Glomerular visceral epithelial cell (primary cell): ENCODE data around the gene RASSF3.

Experiments used
- DNase-seq: peaks from one replicate; pipeline ENCODE4 v3.0.0-alpha.2; 2016; ENCODE audit errors: extremely low spot score

Gene RASSF3

GRCh38 chr12:64669270-64669842 lies 59.1 kb downstream of the RASSF3 start:
- peak; percentile 63 for DNase-seq

GRCh38 chr12:64670019-64670418 lies 59.7 kb downstream of the RASSF3 start:
- DNase-seq: no peak

GRCh38 chr12:64670919-64671639 lies 60.8 kb downstream of the RASSF3 start:
- DNase-seq: peak; percentile 32

- no peak for DNase-seq
Measured at GRCh38 chr12:64671681-64672080, 61.4 kb downstream of the RASSF3 start.

- peak; percentile 29 for DNase-seq
Measured at GRCh38 chr12:64672925-64673409, 62.7 kb downstream of the RASSF3 start.

GRCh38 chr12:64673490-64674169 lies 63.3 kb downstream of the RASSF3 start:
- DNase-seq: no peak

GRCh38 chr12:64674367-64674922 lies 64.2 kb downstream of the RASSF3 start:
- DNase-seq: no peak

- DNase-seq: peak; percentile 46
Measured at GRCh38 chr12:64675795-64676194, 65.5 kb downstream of the RASSF3 start.

GRCh38 chr12:64678248-64678647 lies 68.0 kb downstream of the RASSF3 start:
- no peak for DNase-seq

GRCh38 chr12:64678835-64679234 lies 68.5 kb downstream of the RASSF3 start:
- DNase-seq: no peak

- DNase-seq: peak; percentile 85
Measured at GRCh38 chr12:64679487-64680001, 69.2 kb downstream of the RASSF3 start.

GRCh38 chr12:64680235-64680634 lies 69.9 kb downstream of the RASSF3 start:
- peak; percentile 28 for DNase-seq

- no peak for DNase-seq
Measured at GRCh38 chr12:64681200-64682052, 71.1 kb downstream of the RASSF3 start.

- DNase-seq: no peak
Measured at GRCh38 chr12:64682572-64683277, 72.4 kb downstream of the RASSF3 start.

- DNase-seq: no peak
Measured at GRCh38 chr12:64683816-64684543, 73.7 kb downstream of the RASSF3 start.

- no peak for DNase-seq
Measured at GRCh38 chr12:64685050-64685449, 74.8 kb downstream of the RASSF3 start.

GRCh38 chr12:64685605-64686004 lies 75.3 kb downstream of the RASSF3 start:
- DNase-seq: no peak

- peak; percentile 8 for DNase-seq
Measured at GRCh38 chr12:64687816-64688215, 77.5 kb downstream of the RASSF3 start.

GRCh38 chr12:64688219-64688618 lies 77.9 kb downstream of the RASSF3 start:
- no peak for DNase-seq

- no peak for DNase-seq
Measured at GRCh38 chr12:64688715-64689114, 78.4 kb downstream of the RASSF3 start.
